ENCODE data around the gene HOATZ. TPM values are rescaled to one million over a fixed set of nuclear protein-coding genes. Genes with fewer than 3 reads are reported as not detected.
A peak's percentile ranks its signal among the peaks of the same experiment; 100 is the strongest.

HOATZ gene
- total RNA-seq, 1 donor from 2014 or later = 0.43 TPM

DNA sequence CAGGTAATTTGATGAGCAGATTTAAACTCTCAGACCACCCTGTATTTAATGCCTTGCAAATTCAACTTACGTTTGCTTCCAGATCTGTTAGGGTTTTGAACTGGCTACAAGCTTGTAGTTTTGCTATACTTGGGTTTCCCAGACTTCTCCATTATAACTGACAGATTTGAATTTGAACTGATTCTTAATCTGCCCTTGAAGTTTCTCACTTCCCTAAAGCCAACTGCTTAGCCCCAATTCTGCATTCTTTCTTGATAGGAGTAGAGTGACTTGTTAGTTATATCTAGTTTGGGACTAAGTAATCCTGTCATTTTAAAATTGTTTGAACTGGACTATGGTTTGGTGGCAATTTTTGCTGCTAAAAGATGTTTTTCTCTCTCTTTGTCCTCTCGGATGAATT, 35.7 kb downstream of the HOATZ start:
- H3K9ac ChIP-seq (ENCODE audit: low read length) = no peak overlapping the region
- TF ChIP-seq EZH2 (IDR thresholded peaks at IDR 0.05; ENCODE audit: insufficient read depth, low read length) = no peak
- TF ChIP-seq, protein P1, sequence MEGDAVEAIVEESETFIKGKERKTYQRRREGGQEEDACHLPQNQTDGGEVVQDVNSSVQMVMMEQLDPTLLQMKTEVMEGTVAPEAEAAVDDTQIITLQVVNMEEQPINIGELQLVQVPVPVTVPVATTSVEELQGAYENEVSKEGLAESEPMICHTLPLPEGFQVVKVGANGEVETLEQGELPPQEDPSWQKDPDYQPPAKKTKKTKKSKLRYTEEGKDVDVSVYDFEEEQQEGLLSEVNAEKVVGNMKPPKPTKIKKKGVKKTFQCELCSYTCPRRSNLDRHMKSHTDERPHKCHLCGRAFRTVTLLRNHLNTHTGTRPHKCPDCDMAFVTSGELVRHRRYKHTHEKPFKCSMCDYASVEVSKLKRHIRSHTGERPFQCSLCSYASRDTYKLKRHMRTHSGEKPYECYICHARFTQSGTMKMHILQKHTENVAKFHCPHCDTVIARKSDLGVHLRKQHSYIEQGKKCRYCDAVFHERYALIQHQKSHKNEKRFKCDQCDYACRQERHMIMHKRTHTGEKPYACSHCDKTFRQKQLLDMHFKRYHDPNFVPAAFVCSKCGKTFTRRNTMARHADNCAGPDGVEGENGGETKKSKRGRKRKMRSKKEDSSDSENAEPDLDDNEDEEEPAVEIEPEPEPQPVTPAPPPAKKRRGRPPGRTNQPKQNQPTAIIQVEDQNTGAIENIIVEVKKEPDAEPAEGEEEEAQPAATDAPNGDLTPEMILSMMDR (IDR thresholded peaks at IDR 0.05; ENCODE audit: insufficient read depth, low read depth, low read length) = no peak
- no peak overlapping the region for H3K4me3 ChIP-seq (ENCODE audit: insufficient read depth, low read depth, low read length)
- no peaks in the 10 kb centered on the region for H3K27me3 ChIP-seq (ENCODE audit: insufficient read depth, low read length)
- Mint-ChIP-seq H3K9me3 (ENCODE audit: unreplicated experiment) (no peaks in the 10 kb centered on the region), H3K27ac (ENCODE audit: unreplicated experiment) (no peak overlapping the region), H3K36me3 (ENCODE audit: low read depth, unreplicated experiment) (peaks cover 27% of the 10 kb centered on the region), H3K4me1 (ENCODE audit: low read depth, unreplicated experiment) (peaks cover 3% of the 10 kb centered on the region), H3K4me3 (ENCODE audit: unreplicated experiment) (no peak overlapping the region), H3K27me3 (ENCODE audit: low read depth, unreplicated experiment) (no peaks in the 10 kb centered on the region)
- H4K20me1 ChIP-seq (ENCODE audit: insufficient read depth, low read length) = no peaks in the 10 kb centered on the region
- H3K27ac ChIP-seq (ENCODE audit: low read depth, low read length) = no peak overlapping the region
- no peak for FAIRE-seq
- H3K36me3 ChIP-seq (ENCODE audit: insufficient read depth, low read length) = peaks cover 13% of the 10 kb centered on the region
- H3K79me2 ChIP-seq (ENCODE audit: insufficient read depth, low read length) = no peaks in the 10 kb centered on the region
- H3K4me2 ChIP-seq (ENCODE audit: low read length) = no peak overlapping the region
- H2AFZ ChIP-seq (ENCODE audit: low read depth, low read length) = no peak overlapping the region
- peaks cover 10% of the 10 kb centered on the region for H3K4me1 ChIP-seq (ENCODE audit: insufficient read depth, low read length)
- no peak for DNase-seq (ENCODE audit: low read depth)
- no peaks in the 10 kb centered on the region for H3K9me3 ChIP-seq (ENCODE audit: insufficient read depth, low read depth, low read length)

DNA sequence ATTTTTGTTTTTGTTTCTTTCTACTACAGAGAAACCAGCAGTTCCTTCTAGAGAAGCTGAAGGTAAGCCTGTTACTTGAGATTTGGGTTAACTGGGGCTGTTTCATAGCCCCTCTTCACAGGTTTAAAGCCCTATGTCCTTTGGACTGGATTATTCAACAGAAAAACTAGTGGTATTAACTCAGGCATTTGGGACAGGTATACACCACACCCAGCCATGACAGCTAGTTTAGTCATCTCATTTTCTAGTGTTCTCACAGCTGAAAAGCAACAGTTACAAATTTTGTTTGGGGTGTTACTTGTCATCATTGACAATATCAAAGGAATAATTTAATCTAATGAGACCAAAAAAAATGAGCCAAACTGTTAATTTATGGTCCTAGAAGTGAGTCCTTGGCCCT, 40.0 kb downstream of the HOATZ start:
- DNase-seq (ENCODE audit: low read depth) (no peak), FAIRE-seq (no peak)
- Mint-ChIP-seq H3K4me3 (ENCODE audit: unreplicated experiment) (peak overlapping the region; percentile 12), H3K36me3 (ENCODE audit: low read depth, unreplicated experiment) (peaks cover 15% of the 10 kb centered on the region), H3K4me1 (ENCODE audit: low read depth, unreplicated experiment) (peaks cover 19% of the 10 kb centered on the region), H3K27me3 (ENCODE audit: low read depth, unreplicated experiment) (no peaks in the 10 kb centered on the region), H3K27ac (ENCODE audit: unreplicated experiment) (no peak overlapping the region), H3K9me3 (ENCODE audit: unreplicated experiment) (no peaks in the 10 kb centered on the region)
- H3K27me3 ChIP-seq (ENCODE audit: insufficient read depth, low read length) = no peaks in the 10 kb centered on the region
- H3K9me3 ChIP-seq (ENCODE audit: insufficient read depth, low read depth, low read length) = peaks cover 3% of the 10 kb centered on the region
- peaks cover 9% of the 10 kb centered on the region for H3K36me3 ChIP-seq (ENCODE audit: insufficient read depth, low read length)
- peak overlapping the region; percentile 54 for H3K9ac ChIP-seq (ENCODE audit: low read length)
- peak overlapping the region; percentile 98 for H3K27ac ChIP-seq (ENCODE audit: low read depth, low read length)
- H3K4me3 ChIP-seq (ENCODE audit: insufficient read depth, low read depth, low read length) = no peak overlapping the region
- H4K20me1 ChIP-seq (ENCODE audit: insufficient read depth, low read length) = no peaks in the 10 kb centered on the region
- TF ChIP-seq EZH2 (IDR thresholded peaks at IDR 0.05; ENCODE audit: insufficient read depth, low read length) = no peak
- TF ChIP-seq, protein P1 (IDR thresholded peaks at IDR 0.05; ENCODE audit: insufficient read depth, low read depth, low read length) = no peak
- peak overlapping the region; percentile 16 for H3K4me2 ChIP-seq (ENCODE audit: low read length)
- H2AFZ ChIP-seq (ENCODE audit: low read depth, low read length) = no peak overlapping the region
- no peaks in the 10 kb centered on the region for H3K79me2 ChIP-seq (ENCODE audit: insufficient read depth, low read length)
- peaks cover 37% of the 10 kb centered on the region for H3K4me1 ChIP-seq (ENCODE audit: insufficient read depth, low read length)

DNA sequence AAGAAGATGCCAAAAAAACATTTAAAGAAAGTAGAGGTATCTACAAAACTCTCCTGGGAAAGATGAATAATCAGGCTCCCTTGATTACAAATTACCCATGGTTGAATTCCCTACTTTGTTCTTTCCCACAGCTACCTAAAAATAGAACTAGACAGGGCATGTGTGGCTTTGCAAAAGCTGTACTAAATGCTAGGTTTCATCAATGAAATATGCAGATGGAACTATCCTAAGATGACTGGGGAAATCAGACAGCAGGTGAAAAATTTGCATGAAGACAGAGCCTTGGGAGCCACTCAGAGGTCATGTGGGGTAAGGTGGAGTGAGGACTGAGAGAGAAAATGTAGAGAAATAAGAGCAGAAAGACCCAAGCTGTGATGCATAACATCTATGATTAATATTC, 40.7 kb downstream of the HOATZ start:
- H3K27me3 ChIP-seq (ENCODE audit: insufficient read depth, low read length) = no peaks in the 10 kb centered on the region
- FAIRE-seq (peak; percentile 59), DNase-seq (ENCODE audit: low read depth) (peak; percentile 92)
- H3K9me3 ChIP-seq (ENCODE audit: insufficient read depth, low read depth, low read length) = peaks cover 3% of the 10 kb centered on the region
- no peak overlapping the region for H3K4me3 ChIP-seq (ENCODE audit: insufficient read depth, low read depth, low read length)
- Mint-ChIP-seq H3K4me3 (ENCODE audit: unreplicated experiment) (no peak overlapping the region), H3K27me3 (ENCODE audit: low read depth, unreplicated experiment) (no peaks in the 10 kb centered on the region), H3K27ac (ENCODE audit: unreplicated experiment) (peak overlapping the region; percentile 2), H3K36me3 (ENCODE audit: low read depth, unreplicated experiment) (peaks cover 15% of the 10 kb centered on the region), H3K9me3 (ENCODE audit: unreplicated experiment) (no peaks in the 10 kb centered on the region), H3K4me1 (ENCODE audit: low read depth, unreplicated experiment) (peaks cover 19% of the 10 kb centered on the region)
- H3K79me2 ChIP-seq (ENCODE audit: insufficient read depth, low read length) = no peaks in the 10 kb centered on the region
- H3K4me1 ChIP-seq (ENCODE audit: insufficient read depth, low read length) = peaks cover 42% of the 10 kb centered on the region
- TF ChIP-seq, protein P1 (IDR thresholded peaks at IDR 0.05; ENCODE audit: insufficient read depth, low read depth, low read length) = no peak
- no peak for TF ChIP-seq EZH2 (IDR thresholded peaks at IDR 0.05; ENCODE audit: insufficient read depth, low read length)
- H3K9ac ChIP-seq (ENCODE audit: low read length) = peak overlapping the region; percentile 54
- H4K20me1 ChIP-seq (ENCODE audit: insufficient read depth, low read length) = no peaks in the 10 kb centered on the region
- peak overlapping the region; percentile 98 for H3K27ac ChIP-seq (ENCODE audit: low read depth, low read length)
- no peak overlapping the region for H2AFZ ChIP-seq (ENCODE audit: low read depth, low read length)
- peak overlapping the region; percentile 16 for H3K4me2 ChIP-seq (ENCODE audit: low read length)
- H3K36me3 ChIP-seq (ENCODE audit: insufficient read depth, low read length) = peaks cover 15% of the 10 kb centered on the region

Measured in astrocyte (in vitro differentiated cells and primary cell).